Endothelial cell of umbilical vein (primary cell): Measurements from ENCODE around the gene DAPK3. TPM values are rescaled to one million over a fixed set of nuclear protein-coding genes. Genes with fewer than 3 reads are reported as not detected.

Experiments used
- BruUV-seq: library from RNA; stranded (reverse); fragments of 400-500 nt; replicated peaks from 2 replicates; lab custom pipeline; 2021; lab: Mats Ljungman, UMichigan
- CTCF ChIA-PET: fragments of 300-600, 350-600 bp; sonication (Branson Sonifier 250); formaldehyde crosslinking; loops from one replicate; lab custom pipeline; 2021; ENCODE audit warnings: antibody characterized with exemption, inconsistent platforms; lab: Charles Lee
- POLR2A ChIA-PET: fragments of 300-600, 350-600 bp; sonication (Branson Sonifier 250); formaldehyde crosslinking; loops from one replicate; lab custom pipeline; 2021; ENCODE audit warnings: antibody characterized with exemption, inconsistent platforms; lab: Charles Lee
- DNase-seq: peaks from one replicate; pipeline ENCODE4 v3.0.0-alpha.2; 2011; ENCODE audit warnings: low read depth, low spot score
- FAIRE-seq: peaks from 2 replicates; lab custom pipeline; 2011; peaks lifted over from hg19 to GRCh38; lab: Jason Lieb, UNC
- H2AFZ ChIP-seq: 2 replicates; pipeline ENCODE4 v1.6.0; 2012; ENCODE audit warnings: low read depth, low read length, control low read depth, inconsistent platforms
- H3K27ac ChIP-seq: 2 replicates; pipeline ENCODE4 v1.5.1; 2011; ENCODE audit warnings: low read depth, mild to moderate bottlenecking, control low read depth, low read length, moderate library complexity; ENCODE audit not compliant: insufficient read depth
- H3K27me3 ChIP-seq, 2 experiments: 2 replicates each; pipeline versions ENCODE4 v1.6.0 to v1.6.1; 2011; ENCODE audit warnings: low read length in 2 of 2, mixed read lengths in 1 of 2; ENCODE audit not compliant: control insufficient read depth in 2 of 2, insufficient read depth in 2 of 2
- H3K36me3 ChIP-seq, 2 experiments: 2 replicates in 1 of 2; 3 replicates in 1 of 2; pipeline ENCODE4 v1.5.1; 2011; ENCODE audit warnings: low read length in 2 of 2, mild to moderate bottlenecking in 1 of 2, moderate library complexity in 1 of 2; ENCODE audit not compliant: control insufficient read depth in 2 of 2, insufficient read depth in 2 of 2; ENCODE audit errors: extremely low read depth in 1 of 2
- H3K4me1 ChIP-seq: 3 replicates; pipeline ENCODE4 v1.5.1; 2011; ENCODE audit warnings: mild to moderate bottlenecking, low read length; ENCODE audit not compliant: control insufficient read depth, insufficient read depth; ENCODE audit errors: extremely low read depth
- H3K4me2 ChIP-seq: 2 replicates; pipeline ENCODE4 v1.6.1; 2011; ENCODE audit warnings: low read length, control low read depth, mixed read lengths; ENCODE audit not compliant: insufficient read depth
- H3K4me3 ChIP-seq, 3 experiments: fragments of 200-600 bp in 1 of 3; sonication (generic), shearing (Covaris generic) in 1 of 3; replicated peaks in 1 of 3; 2 replicates each; pipeline ENCODE4 v1.5.1; 2011 to 2016; ENCODE audit warnings: control low read depth in 3 of 3, low read length in 3 of 3, mild to moderate bottlenecking in 2 of 3, inconsistent platforms in 1 of 3, low read depth in 1 of 3, moderate library complexity in 1 of 3; ENCODE audit not compliant: insufficient read depth in 1 of 3
- H3K79me2 ChIP-seq: 2 replicates; pipeline ENCODE4 v1.6.0; 2012; ENCODE audit warnings: low read length, inconsistent platforms; ENCODE audit not compliant: control insufficient read depth, insufficient read depth
- H3K9ac ChIP-seq: replicated peaks from 2 replicates; pipeline ENCODE3; 2011; ENCODE audit warnings: low read length, control low read depth; ENCODE audit not compliant: insufficient read depth; ENCODE audit errors: extremely low read depth
- H3K9me1 ChIP-seq: replicated peaks from 3 replicates; pipeline ENCODE4 v1.6.0; 2011; ENCODE audit warnings: mild to moderate bottlenecking, low read length; ENCODE audit not compliant: control insufficient read depth, insufficient read depth; ENCODE audit errors: extremely low read depth
- H3K9me3 ChIP-seq: replicated peaks from 2 replicates; pipeline ENCODE4 v1.5.1; 2012; ENCODE audit warnings: low read length, inconsistent platforms; ENCODE audit not compliant: control insufficient read depth, insufficient read depth
- H4K20me1 ChIP-seq: replicated peaks from 2 replicates; pipeline ENCODE3; 2011; ENCODE audit warnings: mild to moderate bottlenecking, low read length; ENCODE audit not compliant: control insufficient read depth, insufficient read depth; ENCODE audit errors: extremely low read depth
- CTCF ChIP-seq, 2 donors: IDR thresholded peaks; 1 replicate in 1 of 2; 2 replicates in 1 of 2; pipeline ENCODE4 v1.5.1; 2011; ENCODE audit warnings: low read length in 2 of 2, mild to moderate bottlenecking in 2 of 2, moderate library complexity in 2 of 2, control low read depth in 1 of 2, inconsistent platforms in 1 of 2, low read depth in 1 of 2; ENCODE audit not compliant: insufficient read depth in 1 of 2; ENCODE audit errors: extremely low read depth in 1 of 2
- EZH2 ChIP-seq: IDR thresholded peaks from 2 replicates; pipeline ENCODE4 v1.6.1; 2012; ENCODE audit warnings: borderline replicate concordance, low read depth, mild to moderate bottlenecking, moderate library complexity, low read length, inconsistent platforms; ENCODE audit not compliant: severe bottlenecking
- FOS ChIP-seq: IDR thresholded peaks from 2 replicates; pipeline ENCODE4 v1.6.1; 2011; ENCODE audit warnings: mild to moderate bottlenecking, low read length, moderate library complexity, borderline replicate concordance; ENCODE audit not compliant: insufficient read depth
- GATA2 ChIP-seq: IDR thresholded peaks from 2 replicates; pipeline ENCODE4 v1.7.0; 2011; ENCODE audit warnings: low read depth, mild to moderate bottlenecking, moderate library complexity, mixed read lengths, low read length; ENCODE audit not compliant: insufficient read length, insufficient read depth
- JUN ChIP-seq: IDR thresholded peaks from 2 replicates; pipeline ENCODE4 v1.6.1; 2011; ENCODE audit warnings: borderline replicate concordance, low read depth; ENCODE audit not compliant: insufficient read length, insufficient read depth
- MAX ChIP-seq: IDR thresholded peaks from 2 replicates; pipeline ENCODE4 v1.6.1; 2011; ENCODE audit not compliant: insufficient read depth, insufficient read length
- MYC ChIP-seq: IDR thresholded peaks from one replicate; pipeline ENCODE4 v1.6.1; 2011; ENCODE audit warnings: mild to moderate bottlenecking, low read depth, low read length
- POLR2A ChIP-seq: IDR thresholded peaks from 2 replicates; pipeline ENCODE4 v1.6.1; 2012; ENCODE audit warnings: low read depth, mild to moderate bottlenecking, control low read depth, low read length
- POLR2AphosphoS5 ChIP-seq: IDR thresholded peaks from 2 replicates; pipeline ENCODE4 v1.6.1; 2012; ENCODE audit warnings: low read depth, mild to moderate bottlenecking, control low read depth, low read length, moderate library complexity; ENCODE audit not compliant: insufficient read depth
- dilution Hi-C: fragments of 300-500 bp; cut with MboI; formaldehyde crosslinking; loops from one replicate; pipeline ENCODE4 v1.15.0; 2019; ENCODE audit warnings: low sequenced_read_pairs; ENCODE audit not compliant: extremely low pct_ligation_motif_present
- intact Hi-C: fragments of 100-400 bp; cut with micrococcal nuclease; formaldehyde crosslinking; loops from one replicate; pipeline ENCODE4 v1.10.0; 2022
- polyA plus RNA-seq, 4 experiments: library from polyadenylated mRNA; depleted of rRNA in 3 of 4; stranded (reverse) in 3 of 4; unstranded in 1 of 4; fragments of >200 nt; gene quantifications; 2 replicates each; pipeline versions ENCODE4 v1.2.1 to v1.2.3, GENCODE V29; 2011 to 2012; ENCODE audit warnings: missing spikeins in 1 of 4
- total RNA-seq: library from RNA; stranded (reverse); gene quantifications from 2 replicates; pipeline ENCODE4 v1.2.3, GENCODE V29; 2021

Gene DAPK3
- total and polyA plus RNA-seq, 2 donors (not counting 3 experiments of a cell fraction or from before 2014, with no cell fraction given): 157 to 175 TPM

- no peaks in the 10 kb centered on the region for H3K27me3 ChIP-seq
- H3K4me3 ChIP-seq: peak overlapping the region; percentile 79 to 93 (median 86)
- H3K4me1 ChIP-seq: peaks cover 23% of the 10 kb centered on the region
- no peak overlapping the region for H2AFZ ChIP-seq
- H3K36me3 ChIP-seq: peaks cover 4 to 21% of the 10 kb centered on the region in 2 experiments
- peak overlapping the region; percentile 75 for H3K4me2 ChIP-seq
- peak; percentile 60 for FAIRE-seq
- H3K9me1 ChIP-seq: no peaks in the 10 kb centered on the region
- H4K20me1 ChIP-seq: no peaks in the 10 kb centered on the region
- TSS peak; percentile 94 for BruUV-seq
- dilution Hi-C loops: no loop called here
- no peaks in the 10 kb centered on the region for H3K9me3 ChIP-seq
- intact Hi-C loops: loop anchor here (1.0 to 5.0 kb wide), 4 partner anchors 38 to 207 kb away; partner anchors contain the start of genes MRPL54, PIAS4 and ZBTB7A
- peak overlapping the region; percentile 98 for H3K9ac ChIP-seq
- ChIA-PET POLR2A (interaction anchor here (1.2 to 4.9 kb wide), 4 partner anchors 10 to 18 kb away, joined by 3 to 82 read pairs (median 21); partner anchors contain the start of gene EEF2), CTCF (interaction anchor here (0.9 to 2.2 kb wide), 8 partner anchors 11 to 148 kb away, joined by 3 to 34 read pairs (median 3); partner anchors contain the start of genes EEF2 and PIAS4)
- peak overlapping the region; percentile 92 for H3K27ac ChIP-seq
- peak; percentile 52 for TF ChIP-seq POLR2A
- TF ChIP-seq GATA2: no peak
- TF ChIP-seq POLR2AphosphoS5: peak; percentile 41
- TF ChIP-seq CTCF (IDR thresholded peaks at IDR 0.05; ENCODE audit: extremely low read depth in 1 of 2, insufficient read depth in 1 of 2, low read depth in 1 of 2, low read length in 2 of 2): peak in 1 of 2 donors; percentile 18
- TF ChIP-seq FOS: peak; percentile 75
- no peak for TF ChIP-seq EZH2
- TF ChIP-seq MAX: no peak
- TF ChIP-seq JUN: peak; percentile 40
- TF ChIP-seq MYC: no peak
- peak; percentile 88 for DNase-seq
- peaks cover 46% of the 10 kb centered on the region for H3K79me2 ChIP-seq
These were observed 1.2 kb downstream of the DAPK3 start for GRCh38 chr19:3969435-3970312.
